NT2/D1 (cell line): ENCODE measurements around the gene DENND1B.
"Not testable (repeated sequence)": the region's sequence is repeated elsewhere in the genome, so short reads cannot be mapped to it uniquely, and the experiment has no call there.

ENCODE experiments used
- DNase-seq: peaks from one replicate; pipeline ENCODE4 v3.0.0-alpha.2; 2011; ENCODE audit warnings: low read depth, low spot score
- H3K27me3 ChIP-seq: 2 replicates; pipeline ENCODE4 v1.6.0; 2011; ENCODE audit warnings: mild to moderate bottlenecking; ENCODE audit not compliant: insufficient read length, insufficient read depth
- H3K36me3 ChIP-seq: 2 replicates; pipeline ENCODE4 v1.6.1; 2011; ENCODE audit warnings: mild to moderate bottlenecking, low read length, mixed read lengths; ENCODE audit not compliant: insufficient read depth, insufficient read length
- H3K4me1 ChIP-seq: 2 replicates; pipeline ENCODE4 v1.5.1; 2011; ENCODE audit not compliant: insufficient read depth, insufficient read length
- H3K4me3 ChIP-seq: 2 replicates; pipeline ENCODE4 v1.5.1; 2011; ENCODE audit warnings: low read depth; ENCODE audit not compliant: insufficient read length
- H3K9ac ChIP-seq: 2 replicates; pipeline ENCODE4 v1.6.0; 2011; ENCODE audit warnings: low read depth; ENCODE audit not compliant: insufficient read length
- H3K9me3 ChIP-seq: 2 replicates; pipeline ENCODE4 v1.5.1; 2011; ENCODE audit warnings: mild to moderate bottlenecking, low read length; ENCODE audit not compliant: insufficient read depth
- SUZ12 ChIP-seq: IDR thresholded peaks from 2 replicates; pipeline ENCODE4 v1.6.1; 2011; ENCODE audit not compliant: insufficient read length, insufficient read depth; ENCODE audit errors: extremely low read depth
- YY1 ChIP-seq: IDR thresholded peaks from 2 replicates; pipeline ENCODE4 v1.6.1; 2011; ENCODE audit not compliant: insufficient read length, insufficient read depth
- ZNF274 ChIP-seq: IDR thresholded peaks from 2 replicates; pipeline ENCODE4 v1.6.1; 2011; ENCODE audit warnings: mild to moderate bottlenecking, low read depth, low read length

DENND1B gene

DNA sequence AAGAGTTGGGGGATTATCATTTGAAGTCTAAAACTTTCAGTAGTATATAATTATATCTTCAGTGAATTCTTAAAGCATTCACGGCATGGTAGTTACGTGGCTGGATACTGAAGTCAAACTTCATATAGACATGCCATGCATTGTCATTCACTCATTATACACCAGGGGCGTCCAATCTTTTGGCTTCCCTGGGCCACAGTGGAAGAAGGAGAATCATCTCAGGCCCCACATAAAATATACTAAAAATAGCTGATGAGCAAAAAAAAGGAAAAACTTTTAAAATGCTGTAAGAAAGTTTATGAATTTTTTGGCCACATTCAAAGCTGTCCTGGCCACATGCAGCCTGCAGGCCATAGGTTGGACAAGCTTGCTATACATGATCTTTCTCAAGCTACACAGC is 43.8 kb downstream of the DENND1B start:
- TF ChIP-seq SUZ12 = no peak
- no peak for TF ChIP-seq ZNF274
- TF ChIP-seq YY1 = no peak
- no peak overlapping the region for H3K4me3 ChIP-seq
- no peak for DNase-seq
- H3K27me3 ChIP-seq = no peaks in the 10 kb centered on the region
- no peaks in the 10 kb centered on the region for H3K4me1 ChIP-seq
- H3K36me3 ChIP-seq = no peaks in the 10 kb centered on the region
- no peaks in the 10 kb centered on the region for H3K9me3 ChIP-seq
- no peak overlapping the region for H3K9ac ChIP-seq

- TF ChIP-seq ZNF274 = no peak
- TF ChIP-seq YY1 = no peak
- TF ChIP-seq SUZ12 = no peak
- Histone ChIP-seq H3K27me3 (no peaks in the 10 kb centered on the region), H3K4me3 (no peak overlapping the region), H3K4me1 (no peaks in the 10 kb centered on the region), H3K36me3 (no peaks in the 10 kb centered on the region), H3K9ac (no peak overlapping the region), H3K9me3 (peaks cover 21% of the 10 kb centered on the region)
- no peak for DNase-seq
Measured at GRCh38 chr1:197725976-197726375, 49.3 kb downstream of the DENND1B start.

GRCh38 chr1:197725044-197725443 is 50.2 kb downstream of the DENND1B start:
- H3K4me3 ChIP-seq = no peak overlapping the region

GRCh38 chr1:197715806-197716205 is 59.5 kb downstream of the DENND1B start:
- Histone ChIP-seq H3K9me3 (no peaks in the 10 kb centered on the region), H3K9ac (no peak overlapping the region)
- no peak for DNase-seq

More at GRCh38 chr1:197725044-197725443, 50.2 kb downstream of the DENND1B start:
- H3K9ac ChIP-seq = no peak overlapping the region
- no peaks in the 10 kb centered on the region for H3K36me3 ChIP-seq
- H3K4me1 ChIP-seq = no peaks in the 10 kb centered on the region
- DNase-seq = no peak
- TF ChIP-seq YY1 = no peak
- peaks cover 21% of the 10 kb centered on the region for H3K9me3 ChIP-seq
- H3K27me3 ChIP-seq = no peaks in the 10 kb centered on the region

DNA sequence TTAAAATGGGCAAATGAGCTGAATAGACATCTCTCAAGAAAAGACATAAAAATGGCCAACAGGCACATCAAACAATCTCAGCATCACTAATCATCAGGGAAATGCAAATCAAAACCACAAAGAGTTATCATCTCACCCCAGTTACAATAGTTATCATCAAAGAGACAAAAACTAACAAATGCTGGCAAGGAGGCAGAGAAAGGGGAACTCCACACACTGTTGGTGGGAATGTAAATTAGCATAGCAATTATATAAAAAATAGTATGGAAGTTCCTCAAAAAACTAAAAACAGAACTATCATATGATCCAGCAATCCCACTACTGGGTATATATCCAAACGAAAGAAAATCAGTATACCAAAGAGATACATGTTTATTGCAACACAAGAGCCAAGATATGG is 68.7 kb downstream of the DENND1B start:
- TF ChIP-seq ZNF274 = no peak
- no peak for TF ChIP-seq SUZ12
- no peak for TF ChIP-seq YY1
- Histone ChIP-seq H3K27me3 (no peaks in the 10 kb centered on the region), H3K36me3 (no peaks in the 10 kb centered on the region), H3K9ac (no peak overlapping the region), H3K4me3 (no peak overlapping the region), H3K9me3 (peaks cover 11% of the 10 kb centered on the region; the same call in 1 of the 2 replicates), H3K4me1 (no peaks in the 10 kb centered on the region)
- no peak for DNase-seq

More at GRCh38 chr1:197715806-197716205, 59.5 kb downstream of the DENND1B start:
- no peaks in the 10 kb centered on the region for H3K4me1 ChIP-seq
- TF ChIP-seq ZNF274 (no peak), SUZ12 (no peak), YY1 (no peak)
- no peak overlapping the region for H3K4me3 ChIP-seq
- H3K27me3 ChIP-seq = no peaks in the 10 kb centered on the region
- H3K36me3 ChIP-seq = no peaks in the 10 kb centered on the region

GRCh38 chr1:197705941-197706340 is 69.3 kb downstream of the DENND1B start:
- H3K9me3 ChIP-seq = peaks cover 17% of the 10 kb centered on the region
- H3K9ac ChIP-seq = no peak overlapping the region
- H3K4me3 ChIP-seq = no peak overlapping the region
- H3K27me3 ChIP-seq = no peaks in the 10 kb centered on the region
- no peak for TF ChIP-seq ZNF274
- no peak for TF ChIP-seq YY1
- TF ChIP-seq SUZ12 = no peak
- no peak for DNase-seq
- H3K4me1 ChIP-seq = no peaks in the 10 kb centered on the region
- H3K36me3 ChIP-seq = no peaks in the 10 kb centered on the region

DNA sequence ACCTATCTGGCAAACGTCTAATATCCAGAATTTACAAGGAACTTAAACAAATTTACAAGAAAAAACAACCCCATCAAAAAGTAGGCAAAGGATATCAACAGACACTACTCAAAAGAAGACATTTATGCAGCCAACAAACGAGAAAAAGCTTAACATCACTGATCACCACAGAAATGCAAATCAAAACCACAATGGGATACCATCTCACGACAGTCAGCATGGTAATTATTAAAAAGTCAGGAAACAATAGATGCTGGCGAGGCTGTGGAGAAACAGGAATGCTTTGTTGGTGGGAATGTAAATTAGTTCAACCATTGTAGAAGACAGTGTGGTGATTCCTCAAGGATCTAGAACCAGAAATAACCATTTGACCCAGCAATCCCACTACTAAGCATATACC is 74.6 kb downstream of the DENND1B start:
- not testable (repeated sequence) for H3K4me3 ChIP-seq, H3K27me3 ChIP-seq, DNase-seq, H3K4me1 ChIP-seq, H3K36me3 ChIP-seq, H3K9ac ChIP-seq
- peaks cover 15% of the 10 kb centered on the region for H3K9me3 ChIP-seq

DNA sequence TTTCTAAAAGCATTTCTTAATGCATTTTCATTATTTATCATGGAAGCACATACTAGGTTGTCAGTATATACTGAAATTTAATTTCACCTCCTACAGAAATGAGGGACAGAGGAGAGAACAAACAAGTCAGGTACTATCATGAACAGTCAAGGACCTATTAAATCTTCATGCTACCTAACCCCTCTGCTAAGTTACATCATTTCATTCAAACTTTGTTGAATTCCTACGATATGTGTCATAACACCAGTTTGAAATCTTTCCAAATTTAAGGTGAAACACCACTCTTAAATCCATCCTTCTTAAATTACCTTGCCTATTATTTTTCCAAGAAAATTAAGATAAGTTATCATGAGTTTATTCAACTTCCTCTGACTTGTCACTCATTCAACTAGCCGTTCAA is 78.9 kb downstream of the DENND1B start:
- no peak for TF ChIP-seq YY1
- Histone ChIP-seq H3K9me3 (peaks cover 10% of the 10 kb centered on the region), H3K9ac (no peak overlapping the region), H3K27me3 (no peaks in the 10 kb centered on the region), H3K36me3 (no peaks in the 10 kb centered on the region), H3K4me1 (no peaks in the 10 kb centered on the region), H3K4me3 (no peak overlapping the region)
- no peak for DNase-seq
